HG03469 (cell line): ENCODE measurements around the gene MDM2.
"Not testable (repeated sequence)": the region's sequence is repeated elsewhere in the genome, so short reads cannot be mapped to it uniquely, and the experiment has no call there.

ENCODE experiments used
- ATAC-seq: cut with Tn5 transposase; IDR thresholded peaks from one replicate; pipeline ENCODE4 v1.9.1; 2021; ENCODE audit warnings: mild to moderate bottlenecking, moderate library complexity, moderate number of reproducible peaks; ENCODE audit not compliant: unreplicated experiment

Gene MDM2

DNA sequence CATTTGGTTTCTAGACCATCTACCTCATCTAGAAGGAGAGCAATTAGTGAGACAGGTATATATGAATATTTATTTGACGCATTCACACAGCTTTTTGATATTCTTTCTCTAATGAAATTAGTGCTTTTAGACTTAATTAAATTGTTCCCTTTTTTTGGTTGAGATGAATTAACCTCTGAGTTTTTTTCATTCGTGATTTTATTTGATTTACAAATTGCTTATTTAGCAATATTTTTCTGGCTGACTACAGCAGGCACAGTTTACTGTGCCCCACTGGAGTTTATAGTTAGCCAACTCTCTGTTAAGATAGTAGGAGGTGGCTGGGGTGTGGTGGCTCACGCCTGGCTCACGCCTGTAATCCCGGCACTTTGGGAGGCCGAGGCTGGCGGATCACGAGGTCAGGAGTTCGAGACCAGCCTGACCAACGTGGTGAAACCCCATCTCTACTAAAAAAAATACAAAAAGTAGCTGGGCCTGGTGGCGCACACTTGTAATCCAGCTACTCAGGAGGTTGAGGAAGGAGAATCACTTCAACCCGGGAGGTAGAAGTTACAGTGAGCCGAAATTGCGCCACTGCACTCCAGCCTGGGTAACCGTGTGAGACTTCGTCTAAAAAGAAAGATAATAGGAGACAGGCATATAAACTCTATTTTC, 16.7 kb downstream of the MDM2 start:
- ATAC-seq: no peak

DNA sequence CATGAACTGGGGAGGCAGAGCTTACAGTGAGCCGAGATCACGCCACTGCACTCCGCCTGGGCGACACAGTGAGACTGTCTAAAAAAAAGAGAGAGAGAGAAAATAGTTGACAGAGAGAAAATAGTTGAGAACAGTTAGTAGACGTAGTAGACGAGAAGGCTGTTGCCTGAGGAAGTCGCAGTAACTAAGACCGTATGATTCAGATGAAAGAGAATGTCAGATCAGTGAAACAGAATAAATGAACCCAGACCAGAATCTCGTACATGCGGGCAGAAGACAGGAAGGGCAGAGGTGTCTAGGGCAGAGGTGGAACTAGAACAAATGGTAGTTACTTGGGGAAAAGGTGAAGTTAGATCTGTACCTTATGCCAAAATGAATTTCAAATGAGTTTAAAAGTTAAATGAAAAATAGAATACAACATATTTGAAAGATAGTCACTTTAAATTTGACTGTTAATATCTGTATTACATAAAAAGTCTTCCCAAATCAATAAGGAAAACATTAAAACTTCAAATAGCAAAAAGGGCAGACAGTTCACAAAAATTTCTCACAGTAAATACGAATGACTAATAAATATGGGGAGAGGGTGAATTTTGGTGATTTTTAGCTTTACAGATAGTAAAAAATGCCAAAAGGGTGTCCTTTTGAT, 17.7 kb downstream of the MDM2 start:
- ATAC-seq: no peak

DNA sequence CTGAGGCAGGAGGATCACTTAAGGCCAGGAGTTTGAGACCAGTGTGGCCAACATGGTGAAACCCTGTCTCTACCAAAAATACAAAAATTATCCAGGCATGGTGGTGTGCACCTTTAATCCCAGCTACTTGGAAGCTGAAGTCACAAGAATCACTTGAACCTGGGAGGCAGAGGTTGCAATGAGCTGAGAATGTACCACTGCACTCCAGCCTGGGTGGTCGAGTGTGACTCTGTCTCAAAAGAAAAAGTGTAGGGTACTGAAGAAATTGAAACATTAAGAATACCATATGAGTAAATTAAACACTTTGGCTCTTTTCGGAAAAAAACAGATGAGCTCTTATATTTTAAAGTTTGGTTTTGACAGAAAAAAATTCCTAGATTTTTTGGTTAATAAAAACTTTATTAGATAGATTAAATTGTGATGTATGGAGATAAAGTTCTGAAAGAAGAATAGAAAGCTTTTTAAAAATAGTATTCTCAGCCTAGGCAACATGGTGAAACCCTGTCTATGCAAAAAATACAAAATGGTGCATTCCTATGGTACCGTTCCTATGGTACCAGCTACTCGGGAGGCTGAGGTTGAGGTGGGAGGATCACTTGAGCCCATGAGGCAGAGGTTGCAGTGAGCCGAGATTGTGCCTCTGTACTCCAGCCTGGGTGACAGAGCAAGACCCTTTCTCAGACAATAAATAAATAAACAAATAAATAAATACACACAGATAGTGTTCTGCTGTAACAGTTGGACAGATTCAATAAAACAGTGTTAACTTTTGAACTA, 20.1 kb downstream of the MDM2 start:
- ATAC-seq: no peak

DNA sequence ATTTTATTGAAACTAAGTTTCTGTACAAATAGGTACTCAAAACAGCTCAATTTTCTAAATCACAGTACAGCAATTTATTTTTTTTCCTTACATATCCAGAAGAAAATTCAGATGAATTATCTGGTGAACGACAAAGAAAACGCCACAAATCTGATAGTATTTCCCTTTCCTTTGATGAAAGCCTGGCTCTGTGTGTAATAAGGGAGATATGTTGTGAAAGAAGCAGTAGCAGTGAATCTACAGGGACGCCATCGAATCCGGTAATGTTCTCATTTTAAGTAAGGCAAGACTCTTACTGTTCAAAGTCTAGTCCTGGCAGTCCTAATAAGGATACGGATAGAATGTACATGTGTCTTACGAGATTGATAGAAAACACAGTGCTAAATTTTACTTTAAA, 20.7 kb downstream of the MDM2 start:
- no peak for ATAC-seq

DNA sequence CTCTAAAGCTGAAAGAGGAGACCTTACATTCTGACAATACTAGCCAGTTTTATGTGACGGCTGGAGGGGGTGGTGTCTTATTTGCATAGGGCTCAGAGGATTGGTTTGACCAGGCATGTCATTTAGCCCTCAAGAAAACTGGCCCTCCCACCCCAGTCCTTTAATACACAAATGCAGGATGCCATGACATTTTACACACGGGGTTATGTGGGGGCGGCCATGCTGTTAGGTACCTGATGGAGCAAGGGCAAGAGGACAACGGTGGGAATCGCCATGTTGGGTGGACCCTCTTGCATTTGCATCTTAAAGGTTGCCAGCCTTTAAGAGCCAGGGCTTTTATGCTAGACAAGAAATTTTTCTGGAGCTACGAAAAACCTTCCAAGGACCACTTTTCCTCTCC, 23.3 kb downstream of the MDM2 start:
- no peak for ATAC-seq

DNA sequence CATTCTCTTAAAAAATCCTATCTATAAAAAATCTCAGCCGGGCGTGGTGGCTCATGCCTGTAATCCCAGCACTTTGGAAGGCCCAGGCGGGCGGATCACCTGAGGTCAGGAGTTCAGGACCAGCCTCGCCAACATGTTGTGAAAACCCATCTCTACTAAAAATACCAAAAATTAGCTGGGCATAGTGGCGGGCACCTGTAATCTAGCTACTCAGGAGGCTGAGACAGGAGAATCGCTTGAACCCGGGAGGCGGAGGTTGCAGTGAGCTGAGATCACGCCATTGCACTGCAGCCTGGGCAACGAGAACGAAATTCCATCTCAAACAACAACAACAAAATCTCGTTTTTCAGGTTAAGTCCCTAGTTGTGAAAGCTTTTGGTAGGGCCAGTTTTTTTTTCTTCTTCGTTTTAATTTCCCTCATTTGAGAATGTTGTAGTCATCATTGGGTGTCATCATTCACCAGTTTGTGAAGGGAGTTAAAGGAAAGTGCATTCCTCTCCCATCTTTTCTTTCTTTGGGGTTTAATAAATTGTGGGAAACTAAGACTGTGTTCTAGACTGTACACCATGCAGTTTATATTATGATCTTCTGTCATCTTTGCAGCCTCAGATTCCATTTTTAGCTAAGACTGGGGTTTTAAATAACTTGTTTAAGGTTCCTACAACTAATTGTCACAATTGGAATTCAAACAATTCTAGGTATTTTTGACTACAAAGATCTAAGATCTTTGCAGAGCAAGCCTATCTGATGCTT, 23.9 kb downstream of the MDM2 start:
- no peak for ATAC-seq

DNA sequence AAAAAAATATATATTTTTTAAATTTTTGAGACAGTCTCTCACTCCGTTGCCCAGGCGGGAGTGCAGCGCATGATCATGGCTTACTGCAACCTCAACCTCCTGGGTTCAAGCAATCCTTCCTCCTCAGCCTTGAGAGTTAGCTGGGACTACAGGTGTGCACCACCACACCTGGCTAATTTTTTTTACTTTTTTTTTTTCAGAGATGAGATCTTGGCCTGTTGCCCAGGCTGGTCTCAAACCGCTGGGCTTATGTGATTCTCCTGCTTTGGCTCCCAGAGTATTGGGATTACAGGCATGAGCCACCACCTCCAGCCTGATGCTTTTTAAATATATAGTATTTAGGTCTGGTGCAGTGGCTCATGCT, 24.5 kb downstream of the MDM2 start:
- ATAC-seq: no peak

DNA sequence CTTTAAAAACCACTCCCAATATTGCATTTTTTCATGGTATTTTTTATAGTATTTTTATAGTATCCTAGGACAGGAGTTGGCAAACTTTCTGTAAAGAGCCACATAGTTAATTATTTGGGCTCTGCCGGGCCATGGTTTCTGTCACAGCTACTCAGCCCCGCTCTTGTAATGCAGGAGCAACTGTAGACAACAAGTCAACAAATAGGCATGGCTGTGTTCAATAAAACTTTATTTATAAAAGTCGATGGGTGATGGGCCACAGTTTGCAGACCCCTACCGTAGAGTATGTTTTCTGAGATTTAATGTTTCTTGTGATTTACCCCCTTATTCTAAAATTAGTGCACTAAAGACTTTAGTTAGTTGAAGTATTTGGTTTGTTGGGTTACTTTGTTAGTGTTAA, 25.5 kb downstream of the MDM2 start:
- no peak for ATAC-seq

DNA sequence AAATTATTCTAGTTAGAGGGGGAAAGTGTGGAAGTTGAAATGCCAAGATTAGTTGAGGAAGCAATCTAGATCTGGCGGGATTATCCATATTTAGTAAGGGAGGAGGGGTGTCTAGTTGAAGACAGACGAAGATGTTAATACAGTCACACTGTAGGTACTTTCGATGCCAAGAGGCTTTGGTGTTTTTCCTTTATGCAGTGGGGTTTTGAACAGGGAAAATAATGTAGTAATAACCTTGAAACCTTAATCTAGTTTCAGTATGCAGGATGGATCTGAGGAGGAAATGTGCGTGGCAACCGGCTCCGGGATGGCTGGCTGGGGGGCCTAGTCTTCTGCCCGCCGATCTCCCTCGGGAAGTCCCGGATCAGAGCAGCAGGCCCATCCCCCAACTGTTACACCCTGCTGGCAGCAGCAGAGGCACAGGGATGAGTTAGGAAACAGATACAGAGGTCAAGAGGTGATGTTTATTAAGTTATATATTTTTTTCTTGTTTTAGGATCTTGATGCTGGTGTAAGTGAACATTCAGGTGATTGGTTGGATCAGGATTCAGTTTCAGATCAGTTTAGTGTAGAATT, 27.4 kb downstream of the MDM2 start:
- ATAC-seq: no peak

DNA sequence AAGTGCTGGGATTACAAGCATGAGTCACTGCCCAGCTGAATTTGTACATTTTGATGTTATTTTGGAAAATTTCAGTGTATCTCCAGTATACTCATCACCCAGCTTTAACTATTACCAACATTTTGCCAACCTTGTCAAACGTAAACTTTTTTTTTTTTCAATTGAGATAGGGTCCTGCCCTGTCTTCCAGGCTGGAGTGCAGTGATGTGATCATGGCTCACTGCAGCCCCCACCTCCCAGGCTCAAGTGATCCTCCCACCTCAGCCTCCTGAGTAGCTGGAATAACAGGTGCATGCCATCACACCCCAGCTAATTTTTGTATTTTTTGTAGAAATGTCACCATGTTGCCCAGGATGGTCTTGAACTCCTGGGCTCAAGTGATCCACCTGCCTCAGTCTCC, 29.2 kb downstream of the MDM2 start:
- no peak for ATAC-seq

DNA sequence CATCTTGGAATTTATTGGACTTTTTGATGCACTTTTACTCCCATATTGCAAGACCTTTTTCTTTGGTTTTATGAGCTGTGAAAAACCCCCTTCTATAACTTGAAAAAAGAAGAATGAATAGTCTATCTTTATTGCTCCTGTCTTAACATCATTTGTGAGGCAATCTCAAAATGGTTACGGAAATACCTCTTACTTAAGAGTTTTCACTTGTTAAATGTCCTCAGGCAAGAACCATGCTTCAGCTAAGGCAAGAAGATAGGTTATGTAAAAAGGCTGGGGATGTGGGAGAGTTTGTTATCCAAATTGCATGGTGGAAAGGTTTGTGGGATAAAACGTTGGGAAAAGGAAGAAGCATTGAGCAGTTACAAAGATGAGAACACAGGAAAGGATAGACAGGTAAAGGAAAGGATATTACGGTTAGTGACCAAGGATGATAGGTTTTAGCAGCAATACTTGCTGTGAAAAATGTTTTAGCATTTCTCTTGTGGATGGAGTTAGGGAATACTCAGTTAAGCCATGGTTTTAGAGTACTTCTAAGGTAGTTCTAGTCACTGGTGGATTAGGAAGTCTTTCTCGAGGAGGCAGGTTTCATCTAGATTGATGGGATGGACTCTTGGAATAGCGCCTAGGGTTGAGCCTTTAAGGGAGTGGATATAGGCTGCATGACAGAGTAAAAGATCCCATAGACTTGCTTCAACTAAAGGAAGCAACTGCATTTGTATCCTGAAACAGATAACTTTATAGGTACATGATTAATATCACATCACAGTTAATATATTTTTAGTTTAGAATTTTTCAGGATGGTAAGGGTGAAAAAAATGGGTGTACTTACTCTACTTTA, 30.3 kb downstream of the MDM2 start:
- ATAC-seq: no peak

DNA sequence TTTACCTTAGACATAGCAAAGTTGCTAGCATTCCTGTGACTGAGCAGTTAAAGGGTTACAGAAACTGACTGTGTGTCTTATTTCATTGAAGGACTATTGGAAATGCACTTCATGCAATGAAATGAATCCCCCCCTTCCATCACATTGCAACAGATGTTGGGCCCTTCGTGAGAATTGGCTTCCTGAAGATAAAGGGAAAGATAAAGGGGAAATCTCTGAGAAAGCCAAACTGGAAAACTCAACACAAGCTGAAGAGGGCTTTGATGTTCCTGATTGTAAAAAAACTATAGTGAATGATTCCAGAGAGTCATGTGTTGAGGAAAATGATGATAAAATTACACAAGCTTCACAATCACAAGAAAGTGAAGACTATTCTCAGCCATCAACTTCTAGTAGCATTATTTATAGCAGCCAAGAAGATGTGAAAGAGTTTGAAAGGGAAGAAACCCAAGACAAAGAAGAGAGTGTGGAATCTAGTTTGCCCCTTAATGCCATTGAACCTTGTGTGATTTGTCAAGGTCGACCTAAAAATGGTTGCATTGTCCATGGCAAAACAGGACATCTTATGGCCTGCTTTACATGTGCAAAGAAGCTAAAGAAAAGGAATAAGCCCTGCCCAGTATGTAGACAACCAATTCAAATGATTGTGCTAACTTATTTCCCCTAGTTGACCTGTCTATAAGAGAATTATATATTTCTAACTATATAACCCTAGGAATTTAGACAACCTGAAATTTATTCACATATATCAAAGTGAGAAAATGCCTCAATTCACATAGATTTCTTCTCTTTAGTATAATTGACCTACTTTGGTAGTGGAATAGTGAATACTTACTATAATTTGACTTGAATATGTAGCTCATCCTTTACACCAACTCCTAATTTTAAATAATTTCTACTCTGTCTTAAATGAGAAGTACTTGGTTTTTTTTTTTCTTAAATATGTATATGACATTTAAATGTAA, 31.5 kb downstream of the MDM2 start:
- ATAC-seq: no peak

DNA sequence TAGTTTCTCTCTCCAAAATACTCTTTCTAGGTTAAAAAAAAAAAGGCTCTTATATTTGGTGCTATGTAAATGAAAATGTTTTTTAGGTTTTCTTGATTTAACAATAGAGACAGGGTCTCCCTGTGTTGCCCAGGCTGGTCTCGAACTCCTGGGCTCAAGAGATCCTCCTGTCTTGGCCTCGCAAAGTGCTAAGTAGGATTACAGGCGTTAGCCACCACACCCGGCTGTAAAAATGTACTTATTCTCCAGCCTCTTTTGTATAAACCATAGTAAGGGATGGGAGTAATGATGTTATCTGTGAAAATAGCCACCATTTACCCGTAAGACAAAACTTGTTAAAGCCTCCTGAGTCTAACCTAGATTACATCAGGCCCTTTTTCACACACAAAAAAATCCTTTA, 33.2 kb downstream of the MDM2 start:
- ATAC-seq: not testable (repeated sequence)

DNA sequence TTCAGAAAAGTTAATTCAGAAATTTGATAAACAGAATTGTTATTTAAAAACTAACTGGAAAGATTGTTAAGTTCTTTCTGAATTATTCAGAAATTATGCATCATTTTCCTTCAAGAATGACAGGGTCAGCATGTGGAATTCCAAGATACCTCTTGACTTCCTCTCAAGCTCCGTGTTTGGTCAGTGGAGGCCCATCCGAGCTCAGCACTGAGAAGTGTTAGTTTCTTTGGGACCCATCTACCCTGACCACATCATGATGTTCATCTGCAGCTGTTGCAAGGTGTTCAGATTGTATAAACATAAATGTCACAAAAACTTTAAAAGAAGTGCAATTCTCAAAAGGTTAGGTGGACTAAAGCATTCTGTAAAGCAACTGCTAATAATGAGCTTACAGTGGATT, 33.7 kb downstream of the MDM2 start:
- no peak for ATAC-seq

DNA sequence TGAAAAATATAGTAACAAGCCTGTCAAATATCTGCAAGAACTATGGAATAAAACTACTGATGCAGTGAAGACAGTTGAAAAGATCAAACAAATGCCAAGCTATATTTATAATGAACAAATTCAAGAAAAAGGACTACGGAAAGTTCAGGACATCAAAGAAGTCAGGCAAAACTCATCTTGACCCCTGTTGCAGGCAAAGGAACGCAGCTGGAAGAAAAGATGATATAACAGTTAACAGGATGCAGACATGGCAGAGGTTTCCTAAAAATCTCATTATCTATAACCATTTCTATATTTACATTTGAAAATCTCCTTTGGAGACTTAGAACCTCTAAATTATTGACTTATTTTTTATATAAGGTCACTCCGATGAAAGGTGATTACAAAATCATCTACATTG, 34.1 kb downstream of the MDM2 start:
- ATAC-seq: no peak

DNA sequence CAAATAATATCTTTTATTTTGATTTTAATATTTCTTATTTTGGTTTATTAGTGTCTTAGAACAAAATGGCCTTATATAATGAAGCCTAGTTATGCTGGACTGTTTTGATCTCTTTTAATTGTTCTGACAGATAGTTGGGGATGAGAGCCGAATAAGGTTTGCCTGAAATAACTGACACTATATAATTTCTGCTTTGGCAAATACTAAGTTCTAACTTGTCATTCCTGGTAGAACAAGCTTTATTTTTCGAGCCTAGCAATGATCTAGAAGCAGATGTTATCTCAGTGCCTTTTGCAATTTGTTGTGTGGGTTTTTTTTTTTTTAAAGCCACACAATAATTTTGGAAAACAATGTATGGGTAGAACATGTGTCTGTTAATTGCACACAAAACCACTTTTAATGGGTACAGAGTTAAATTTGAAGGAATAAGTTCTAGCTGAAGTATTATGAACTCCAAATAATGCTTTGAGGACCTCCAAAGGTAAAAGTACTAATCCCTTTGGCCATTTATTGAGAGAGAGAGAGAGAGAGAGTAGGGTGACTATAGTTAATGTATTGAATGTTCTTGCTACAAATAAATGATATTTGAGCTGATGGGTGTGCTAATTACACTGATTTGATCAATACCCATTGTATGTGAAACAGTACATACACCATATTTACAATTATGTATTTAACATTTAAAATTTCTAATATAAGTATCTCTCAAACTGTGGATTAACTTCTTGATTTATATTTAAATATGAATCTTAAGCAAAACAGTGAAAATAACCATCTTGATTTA, 35.0 kb downstream of the MDM2 start:
- no peak for ATAC-seq

DNA sequence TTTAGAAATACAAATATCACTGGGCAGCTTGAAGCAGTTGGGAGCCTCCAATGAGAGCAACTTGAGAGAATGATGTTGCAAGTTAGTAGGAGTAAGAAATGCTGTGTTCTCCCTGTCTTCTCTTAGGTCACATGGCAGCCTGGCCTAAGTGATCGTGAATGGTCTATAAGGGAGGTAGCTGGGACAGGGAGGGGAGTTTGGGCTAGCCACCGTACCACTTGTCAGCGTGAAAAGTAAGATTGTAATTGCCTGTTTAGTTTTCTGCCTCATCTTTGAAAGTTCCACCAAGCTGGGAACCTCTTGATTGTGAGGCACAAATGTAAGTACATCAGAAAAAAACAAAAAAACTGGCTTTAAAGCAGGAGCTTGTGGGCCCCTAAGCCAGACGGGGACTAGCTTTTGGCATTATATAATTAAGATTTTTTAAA, 36.4 kb downstream of the MDM2 start:
- no peak for ATAC-seq
